HEK293 (cell line): ENCODE measurements around the gene CHFR.

Experiments used
- CTCF ChIP-seq: fragments of 450-650 bp; formaldehyde crosslinking; IDR thresholded peaks from 2 replicates; pipeline ENCODE4 v1.5.1; 2016; ENCODE audit warnings: missing biosample characterization, missing genetic modification characterization
- KLF7 ChIP-seq: fragments of 450-650 bp; formaldehyde crosslinking; IDR thresholded peaks from 2 replicates; pipeline ENCODE4 v1.5.1; 2016; ENCODE audit warnings: missing biosample characterization, missing genetic modification characterization, borderline replicate concordance
- KLF8 ChIP-seq: fragments of 450-650 bp; formaldehyde crosslinking; IDR thresholded peaks from 2 replicates; pipeline ENCODE4 v1.5.1; 2016; ENCODE audit warnings: missing biosample characterization, missing genetic modification characterization
- OSR2 ChIP-seq: fragments of 450-650 bp; formaldehyde crosslinking; IDR thresholded peaks from 2 replicates; pipeline ENCODE4 v1.5.1; 2016; ENCODE audit warnings: missing biosample characterization, missing genetic modification characterization
- RBAK ChIP-seq: fragments of 450-650 bp; formaldehyde crosslinking; IDR thresholded peaks from 2 replicates; pipeline ENCODE4 v1.5.1; 2016; ENCODE audit warnings: missing biosample characterization, missing genetic modification characterization
- ZBTB11 ChIP-seq: fragments of 450-650 bp; formaldehyde crosslinking; conservative IDR thresholded peaks from 2 replicates; pipeline ENCODE4 v1.5.1; 2016; ENCODE audit warnings: low read depth, missing biosample characterization, missing genetic modification characterization
- ZBTB48 ChIP-seq: fragments of 450-650 bp; formaldehyde crosslinking; IDR thresholded peaks from 2 replicates; pipeline ENCODE4 v1.5.1; 2016; ENCODE audit warnings: missing biosample characterization, missing genetic modification characterization
- ZBTB6 ChIP-seq: fragments of 450-650 bp; formaldehyde crosslinking; IDR thresholded peaks from 2 replicates; pipeline ENCODE4 v1.5.1; 2017; ENCODE audit warnings: missing biosample characterization, missing genetic modification characterization
- ZNF140 ChIP-seq: fragments of 450-650 bp; formaldehyde crosslinking; IDR thresholded peaks from 2 replicates; pipeline ENCODE4 v1.5.1; 2016; ENCODE audit warnings: missing biosample characterization, missing genetic modification characterization
- ZNF202 ChIP-seq: fragments of 450-650 bp; formaldehyde crosslinking; IDR thresholded peaks from 2 replicates; pipeline ENCODE4 v1.5.1; 2016; ENCODE audit warnings: missing biosample characterization, missing genetic modification characterization, borderline replicate concordance
- ZNF274 ChIP-seq, 2 experiments: fragments of 200-500 bp in 1 of 2; fragments of 450-650 bp in 1 of 2; sonication (Bioruptor generic) in 1 of 2; formaldehyde crosslinking in 1 of 2; IDR thresholded peaks; 2 replicates each; pipeline versions ENCODE4 v1.5.1 to v1.6.1; 2014 to 2016; ENCODE audit warnings: borderline replicate concordance in 1 of 2, inconsistent platforms in 1 of 2, low read length in 1 of 2, missing biosample characterization in 1 of 2, missing genetic modification characterization in 1 of 2
- ZNF280C ChIP-seq: fragments of 450-650 bp; formaldehyde crosslinking; IDR thresholded peaks from 2 replicates; pipeline ENCODE4 v1.5.1; 2016; ENCODE audit warnings: missing biosample characterization, missing genetic modification characterization
- ZNF292 ChIP-seq: fragments of 450-650 bp; formaldehyde crosslinking; IDR thresholded peaks from 2 replicates; pipeline ENCODE4 v1.5.1; 2016; ENCODE audit warnings: low read depth, missing biosample characterization, missing genetic modification characterization, borderline replicate concordance
- ZNF341 ChIP-seq: fragments of 450-650 bp; formaldehyde crosslinking; IDR thresholded peaks from 2 replicates; pipeline ENCODE4; 2016; ENCODE audit warnings: low read depth, missing biosample characterization, missing genetic modification characterization
- ZNF404 ChIP-seq: fragments of 450-650 bp; formaldehyde crosslinking; IDR thresholded peaks from 2 replicates; pipeline ENCODE4 v1.5.1; 2017; ENCODE audit warnings: missing biosample characterization, missing genetic modification characterization
- ZNF473 ChIP-seq: fragments of 450-650 bp; formaldehyde crosslinking; IDR thresholded peaks from 2 replicates; pipeline ENCODE4 v1.5.1; 2017; ENCODE audit warnings: missing biosample characterization, missing genetic modification characterization
- ZNF571 ChIP-seq: fragments of 450-650 bp; formaldehyde crosslinking; IDR thresholded peaks from 2 replicates; pipeline ENCODE4 v1.5.0; 2017; ENCODE audit warnings: missing biosample characterization, missing genetic modification characterization
- ZNF596 ChIP-seq: fragments of 450-650 bp; IDR thresholded peaks from 2 replicates; pipeline ENCODE4 v1.5.0; 2018; ENCODE audit warnings: missing biosample characterization, mild to moderate bottlenecking, missing genetic modification characterization, moderate library complexity
- ZNF639 ChIP-seq: fragments of 450-650 bp; formaldehyde crosslinking; IDR thresholded peaks from 2 replicates; pipeline ENCODE4 v1.5.1; 2016; ENCODE audit warnings: missing biosample characterization, missing genetic modification characterization
- ZNF654 ChIP-seq: fragments of 450-650 bp; formaldehyde crosslinking; IDR thresholded peaks from 2 replicates; pipeline ENCODE4 v1.5.1; 2016; ENCODE audit warnings: low read depth, missing biosample characterization, missing genetic modification characterization
- ZNF660 ChIP-seq: fragments of 450-650 bp; IDR thresholded peaks from 2 replicates; pipeline ENCODE4 v1.5.1; 2018; ENCODE audit warnings: missing biosample characterization, mild to moderate bottlenecking, missing genetic modification characterization
- ZNF692 ChIP-seq: fragments of 450-650 bp; formaldehyde crosslinking; IDR thresholded peaks from 2 replicates; pipeline ENCODE4 v1.5.1; 2016; ENCODE audit warnings: missing biosample characterization, missing genetic modification characterization
- ZNF701 ChIP-seq: fragments of 450-650 bp; formaldehyde crosslinking; IDR thresholded peaks from 2 replicates; pipeline ENCODE4 v1.5.1; 2016; ENCODE audit warnings: missing biosample characterization, missing genetic modification characterization
- ZNF843 ChIP-seq: fragments of 450-650 bp; formaldehyde crosslinking; IDR thresholded peaks from 2 replicates; pipeline ENCODE4 v1.5.1; 2016; ENCODE audit warnings: missing biosample characterization, missing genetic modification characterization

The CHFR gene

GRCh38 chr12:132828706-132829534 is 58.5 kb downstream of the CHFR start, which contains the start of gene GOLGA3 (continued):
- TF ChIP-seq OSR2 (tag by site-specific recombination) (peak; percentile 73), ZNF473 (tag by site-specific recombination) (no peak), ZNF274 (IDR thresholded peaks at IDR 0.05; ENCODE audit: low read length) (no peak), ZNF274 (tag by site-specific recombination; IDR thresholded peaks at IDR 0.05; ENCODE audit: borderline replicate concordance) (no peak), ZNF843 (tag by site-specific recombination) (peak; percentile 82), ZNF654 (tag by site-specific recombination) (no peak), ZNF341 (no peak), ZBTB11 (tag by site-specific recombination) (peak; percentile 100), ZBTB6 (tag by site-specific recombination) (no peak; the same call in 1 of the 2 replicates), ZNF404 (no peak), CTCF (no peak), ZNF292 (tag by site-specific recombination) (no peak), ZNF571 (no peak), ZNF701 (tag by site-specific recombination) (no peak), ZNF140 (tag by site-specific recombination) (no peak), KLF7 (peak; percentile 99), ZNF692 (tag by site-specific recombination) (peak; percentile 99), ZNF280C (no peak), ZNF596 (no peak), ZBTB48 (tag by site-specific recombination) (0 out of 2 replicates have a peak, but pooled peaks have one; percentile 29), RBAK (tag by site-specific recombination) (no peak), ZNF660 (tag by site-specific recombination) (peak; percentile 99), ZNF202 (tag by site-specific recombination) (no peak), KLF8 (tag by site-specific recombination) (peak; percentile 100), ZNF639 (tag by site-specific recombination) (peak; percentile 100)
